Spleen (tissue), 11 donors: ENCODE data around the gene DYSF. TPM values are rescaled to one million over a fixed set of nuclear protein-coding genes. Genes with fewer than 3 reads are reported as not detected.

ENCODE experiments used
- DNase-seq: peaks from one replicate; pipeline ENCODE4 v3.0.0-alpha.2; 2020
- H3K27ac ChIP-seq, 8 donors: fragments of 200-600 bp; sonication (generic) in 7 of 8; 1 replicate in 4 of 8; 2 replicates in 4 of 8; pipeline versions ENCODE4 v1.5.0 to v1.8.0; 2016 to 2021; ENCODE audit warnings: inconsistent platforms in 4 of 8, mild to moderate bottlenecking in 4 of 8, moderate library complexity in 1 of 8
- H3K27me3 ChIP-seq, 7 donors: fragments of 200-600 bp; sonication (generic) in 6 of 7; replicated peaks in 1 of 7; 1 replicate in 4 of 7; 2 replicates in 3 of 7; pipeline versions ENCODE4 v1.5.0 to v1.8.0; 2016 to 2021; ENCODE audit warnings: inconsistent platforms in 3 of 7, mild to moderate bottlenecking in 1 of 7
- H3K36me3 ChIP-seq, 6 donors: fragments of 200-600 bp; sonication (generic) in 5 of 6; 1 replicate in 4 of 6; 2 replicates in 2 of 6; pipeline versions ENCODE4 v1.5.0 to v1.8.0; 2016 to 2021; ENCODE audit warnings: inconsistent platforms in 2 of 6
- H3K4me1 ChIP-seq, 6 donors: fragments of 200-600 bp; sonication (generic) in 5 of 6; 1 replicate in 3 of 6; 2 replicates in 3 of 6; pipeline versions ENCODE4 v1.5.0 to v1.8.0; 2016 to 2021; ENCODE audit warnings: inconsistent platforms in 3 of 6
- H3K4me3 ChIP-seq, 8 donors: fragments of 200-600 bp; sonication (generic) in 7 of 8; 1 replicate in 4 of 8; 2 replicates in 4 of 8; pipeline versions ENCODE4 v1.5.0 to v1.8.0; 2016 to 2021; ENCODE audit warnings: inconsistent platforms in 4 of 8, mild to moderate bottlenecking in 4 of 8, moderate library complexity in 2 of 8
- H3K9me3 ChIP-seq, 8 donors: fragments of 200-600 bp; sonication (generic) in 7 of 8; 1 replicate in 4 of 8; 2 replicates in 4 of 8; pipeline versions ENCODE4 v1.5.0 to v1.8.0; 2016 to 2021; ENCODE audit warnings: inconsistent platforms in 4 of 8
- CTCF ChIP-seq, 11 experiments: fragments of 200-600 bp in 7 of 11; fragments of 450-650 bp in 4 of 11; sonication (generic) in 4 of 11; IDR thresholded peaks in 8 of 11; conservative IDR thresholded peaks in 3 of 11; 1 replicate in 7 of 11; 2 replicates in 4 of 11; pipeline versions ENCODE4 v1.4.0 to v1.8.0; 2016 to 2021; ENCODE audit warnings: antibody characterized with exemption in 11 of 11, inconsistent platforms in 4 of 11, mild to moderate bottlenecking in 1 of 11
- POLR2A ChIP-seq, 3 donors: fragments of 450-650 bp; IDR thresholded peaks; one replicate each; pipeline ENCODE4 v1.5.1; 2017; ENCODE audit warnings: antibody characterized with exemption in 3 of 3, mild to moderate bottlenecking in 1 of 3
- POLR2AphosphoS5 ChIP-seq, 3 donors: sonication (generic); formaldehyde crosslinking; IDR thresholded peaks; one replicate each; pipeline ENCODE4 v1.5.1; 2017; ENCODE audit warnings: antibody characterized with exemption in 3 of 3
- WGBS, 5 donors: extraction: QIAGEN DNeasy Blood & Tissue Kit in 3 of 5; methylation state at CpG; one replicate each; pipeline versions ENCODE4 v1.1.5 to v1.1.7; 2013 to 2018; 5-methylcytosine and 5-hydroxymethylcytosine counted together
- intact Hi-C: fragments of 100-400 bp; cut with DNase I; formaldehyde crosslinking; loops from one replicate; pipeline ENCODE4 v1.15.0; 2023; ENCODE audit warnings: low total_unique reads
- polyA plus RNA-seq, 3 donors: library from polyadenylated mRNA; stranded (reverse); fragments of 200-250 nt; gene quantifications; one replicate each; pipeline ENCODE4 v1.2.1, GENCODE V29; 2013
- total RNA-seq, 7 donors: library from RNA; depleted of rRNA in 3 of 7; stranded (reverse); fragments of >200 nt in 3 of 7; fragmentation: NEBNext Ultra II Directional in 4 of 7; extraction: Animal tissue kit (Norgen Biotek cat#: 25700) in 4 of 7; gene quantifications; one replicate each; pipeline versions ENCODE4 v1.1.0 to v1.2.1, GENCODE V29; 2016 to 2021
- donor health status: healthy with polysubstance abuse.
- donor health status: DM: no; HTN: no; CAD: no; lungs with moderate emphysema.
- donor health status: DM: no; HTN: no; CAD: no.
- donor health status: Bipolar disorder and iron deficiency.
- donor health status: healthy.
- donor health status: DM: no; HTN: no; CAD: no.
- donor health status: DM: yes; HTN: yes; CAD: no.

The DYSF gene
- total and polyA plus RNA-seq, 10 donors: 4.0 to 287 (median 124) TPM

- intact Hi-C loops: no loop called here
- H3K36me3 ChIP-seq: peaks cover 0 to 82% (median 7%) of the 10 kb centered on the region in 6 donors
- peak overlapping the region in 6 of 8 donors; percentile 6 to 80 (median 72) for H3K27ac ChIP-seq
- H3K27me3 ChIP-seq: no peaks in the 10 kb centered on the region
- H3K4me3 ChIP-seq: no peak overlapping the region
- H3K4me1 ChIP-seq: peaks cover 11 to 52% (median 30%) of the 10 kb centered on the region in 6 donors
- no peaks in the 10 kb centered on the region for H3K9me3 ChIP-seq
- no peak for DNase-seq
- TF ChIP-seq POLR2AphosphoS5 (IDR thresholded peaks at IDR 0.05): no peak
- no peak for TF ChIP-seq CTCF (IDR thresholded peaks at IDR 0.05 in 8 of 11, conservative IDR thresholded peaks at IDR 0.05 in 3 of 11)
- no peak for TF ChIP-seq POLR2A (IDR thresholded peaks at IDR 0.05)
- 60 to 86% (median 76%) methylated on average over 13 of the region's 13 CpGs for WGBS, 5 donors
Observed at GRCh38 chr2:71615767-71616730, 162.7 kb downstream of the DYSF start.

- WGBS, 5 donors: 87 to 96% (median 95%) methylated on average over 5 of the region's 5 CpGs
- no peak for DNase-seq
- intact Hi-C loops: no loop called here
Observed at GRCh38 chr2:71617266-71617665, 163.9 kb downstream of the DYSF start.

GRCh38 chr2:71618327-71619113 lies 165.2 kb downstream of the DYSF start:
- no peak for TF ChIP-seq POLR2A (IDR thresholded peaks at IDR 0.05)
- no peak for TF ChIP-seq POLR2AphosphoS5 (IDR thresholded peaks at IDR 0.05)
- TF ChIP-seq CTCF (IDR thresholded peaks at IDR 0.05 in 8 of 11, conservative IDR thresholded peaks at IDR 0.05 in 3 of 11): no peak
- H3K27me3 ChIP-seq: no peaks in the 10 kb centered on the region
- peak overlapping the region in 1 of 8 donors; percentile 18 for H3K27ac ChIP-seq
- no peak overlapping the region for H3K4me3 ChIP-seq
- peaks cover 0 to 64% (median 0%) of the 10 kb centered on the region in 6 donors for H3K36me3 ChIP-seq
- intact Hi-C loops: no loop called here
- no peak for DNase-seq
- H3K9me3 ChIP-seq: no peaks in the 10 kb centered on the region
- WGBS, 5 donors: 67 to 77% (median 76%) methylated on average over 11 to 12 of the region's 12 CpGs
- peaks cover 11 to 47% (median 30%) of the 10 kb centered on the region in 6 donors for H3K4me1 ChIP-seq

More at GRCh38 chr2:71617266-71617665, 163.9 kb downstream of the DYSF start:
- H3K9me3 ChIP-seq: no peaks in the 10 kb centered on the region
- no peak overlapping the region for H3K4me3 ChIP-seq
- H3K36me3 ChIP-seq: peaks cover 0 to 70% (median 3%) of the 10 kb centered on the region in 6 donors
- TF ChIP-seq POLR2AphosphoS5 (IDR thresholded peaks at IDR 0.05) (no peak), POLR2A (IDR thresholded peaks at IDR 0.05) (no peak), CTCF (IDR thresholded peaks at IDR 0.05 in 8 of 11, conservative IDR thresholded peaks at IDR 0.05 in 3 of 11) (no peak)
- H3K27me3 ChIP-seq: no peaks in the 10 kb centered on the region
- H3K4me1 ChIP-seq: peaks cover 11 to 52% (median 30%) of the 10 kb centered on the region in 6 donors
- H3K27ac ChIP-seq: no peak overlapping the region
